Neuronal stem cell (in vitro differentiated cells): Measurements from ENCODE around the gene ZNHIT2.
A peak's percentile ranks its signal among the peaks of the same experiment; 100 is the strongest.

Experiments used
- DNase-seq: peaks from one replicate; pipeline ENCODE4 v3.0.0-alpha.2; 2013; ENCODE audit warnings: low spot score
- H2AFZ ChIP-seq: one replicate; pipeline ENCODE4 v1.6.1; 2013; ENCODE audit warnings: mild to moderate bottlenecking, low read length, inconsistent platforms
- H2AK5ac ChIP-seq: 2 replicates; pipeline ENCODE4 v1.6.1; 2013; ENCODE audit warnings: low read depth, mild to moderate bottlenecking, inconsistent platforms, low read length, moderate library complexity, mixed read lengths
- H2BK120ac ChIP-seq: 2 replicates; pipeline ENCODE4 v1.6.1; 2013; ENCODE audit warnings: low read depth, mild to moderate bottlenecking, inconsistent platforms, low read length, moderate library complexity, mixed read lengths
- H2BK12ac ChIP-seq: one replicate; pipeline ENCODE4 v1.6.1; 2013; ENCODE audit warnings: low read length, inconsistent platforms
- H2BK15ac ChIP-seq: 2 replicates; pipeline ENCODE4 v1.6.1; 2013; ENCODE audit warnings: mild to moderate bottlenecking, low read length, inconsistent platforms, mixed read lengths
- H2BK5ac ChIP-seq: one replicate; pipeline ENCODE4 v1.6.1; 2013; ENCODE audit warnings: inconsistent platforms, mild to moderate bottlenecking, low read length, moderate library complexity
- H3K14ac ChIP-seq: one replicate; pipeline ENCODE4 v1.6.1; 2013; ENCODE audit warnings: low read length, inconsistent platforms
- H3K18ac ChIP-seq: 2 replicates; pipeline ENCODE4 v1.6.1; 2013; ENCODE audit warnings: low read length, inconsistent platforms
- H3K23ac ChIP-seq: 2 replicates; pipeline ENCODE4 v1.6.1; 2013; ENCODE audit warnings: low read depth, mild to moderate bottlenecking, mixed read lengths, low read length, inconsistent platforms; ENCODE audit not compliant: poor library complexity
- H3K27ac ChIP-seq: replicated peaks from 3 replicates; pipeline ENCODE4 v1.5.1; 2013; ENCODE audit warnings: low read length, inconsistent platforms
- H3K27me3 ChIP-seq, 3 experiments: 2 replicates each; pipeline ENCODE4 v1.6.1; 2013; ENCODE audit warnings: low read length in 3 of 3, mild to moderate bottlenecking in 2 of 3, inconsistent platforms in 1 of 3, low read depth in 1 of 3, mixed read lengths in 1 of 3, moderate library complexity in 1 of 3; ENCODE audit not compliant: control insufficient read depth in 3 of 3, insufficient read depth in 3 of 3
- H3K36me3 ChIP-seq, 2 donors: replicated peaks in 1 of 2; 2 replicates each; pipeline ENCODE4 v1.6.1; 2013; ENCODE audit warnings: low read length in 2 of 2; ENCODE audit not compliant: control insufficient read depth in 2 of 2, insufficient read depth in 2 of 2
- H3K4ac ChIP-seq: 2 replicates; pipeline ENCODE4 v1.6.1; 2013; ENCODE audit warnings: inconsistent platforms, mild to moderate bottlenecking, low read length, moderate library complexity
- H3K4me1 ChIP-seq, 2 donors: 1 replicate in 1 of 2; 2 replicates in 1 of 2; pipeline ENCODE4 v1.6.1; 2013; ENCODE audit warnings: low read length in 2 of 2, low read depth in 1 of 2; ENCODE audit not compliant: control insufficient read depth in 2 of 2, insufficient read depth in 1 of 2
- H3K4me2 ChIP-seq: one replicate; pipeline ENCODE4 v1.6.1; 2013; ENCODE audit warnings: mild to moderate bottlenecking, low read length, inconsistent platforms; ENCODE audit not compliant: insufficient read depth, poor library complexity, severe bottlenecking
- H3K4me3 ChIP-seq, 2 donors: 2 replicates each; pipeline ENCODE4 v1.5.1; 2013; ENCODE audit warnings: low read length in 2 of 2, mild to moderate bottlenecking in 2 of 2, inconsistent platforms in 1 of 2, moderate library complexity in 1 of 2
- H3K79me1 ChIP-seq: one replicate; pipeline ENCODE4 v1.6.1; 2013; ENCODE audit warnings: low read depth, mild to moderate bottlenecking, inconsistent platforms, low read length, moderate library complexity
- H3K9ac ChIP-seq: one replicate; pipeline ENCODE4 v1.6.1; 2013; ENCODE audit warnings: mild to moderate bottlenecking, low read depth, low read length, inconsistent platforms; ENCODE audit not compliant: poor library complexity
- H3K9me3 ChIP-seq, 2 donors: replicated peaks in 1 of 2; 2 replicates each; pipeline versions ENCODE3 to v1.6.1; 2013; ENCODE audit warnings: low read length in 2 of 2, mild to moderate bottlenecking in 2 of 2, inconsistent platforms in 1 of 2, low read depth in 1 of 2, mixed read lengths in 1 of 2, moderate library complexity in 1 of 2; ENCODE audit not compliant: control insufficient read depth in 2 of 2, insufficient read depth in 1 of 2
- H4K8ac ChIP-seq: one replicate; pipeline ENCODE4 v1.6.1; 2013; ENCODE audit warnings: low read depth, mild to moderate bottlenecking, inconsistent platforms, low read length, moderate library complexity
- H4K91ac ChIP-seq: one replicate; pipeline ENCODE4 v1.6.1; 2013; ENCODE audit warnings: low read length, low read depth, mild to moderate bottlenecking, inconsistent platforms; ENCODE audit not compliant: poor library complexity
- WGBS, 2 donors: extraction: QIAGEN DNeasy Blood & Tissue Kit; methylation state at CpG; one replicate each; pipeline ENCODE4 v1.1.7; 2013; ENCODE audit warnings: missing lambda C conversion rate in 2 of 2, mixed read lengths in 1 of 2; ENCODE audit not compliant: insufficient read length in 2 of 2, insufficient replicate concordance in 1 of 2; ENCODE audit errors: extremely low coverage in 2 of 2; 5-methylcytosine and 5-hydroxymethylcytosine counted together

ZNHIT2 gene

DNA sequence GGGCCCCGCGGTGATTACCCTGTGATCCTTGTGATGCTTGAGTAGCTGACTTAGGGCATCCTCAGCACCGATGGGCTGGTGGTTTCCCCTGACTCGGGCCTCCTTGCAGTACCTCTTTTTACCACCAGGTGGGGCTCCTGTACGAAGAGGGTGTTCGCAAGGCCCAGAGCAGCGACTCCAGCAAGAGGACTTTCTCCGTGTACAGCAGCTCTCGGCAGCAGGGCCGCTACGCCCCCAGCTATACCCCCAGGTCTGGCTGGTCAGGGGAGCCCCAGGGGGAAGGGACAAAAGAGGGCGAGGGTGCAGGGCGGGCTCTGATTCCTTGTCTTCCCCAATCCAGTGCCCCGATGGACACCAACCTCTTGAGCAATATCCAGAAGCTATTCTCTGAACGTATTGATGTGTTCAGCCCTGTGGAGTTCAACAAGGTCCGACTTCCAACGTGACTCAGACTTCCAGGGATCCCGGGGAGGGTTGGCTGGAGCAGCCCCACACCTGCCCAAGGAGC lies 7.1 kb downstream of the ZNHIT2 start:
- Histone ChIP-seq H2BK5ac (no peak overlapping the region), H3K18ac (no peak overlapping the region), H3K23ac (no peak overlapping the region), H4K8ac (no peak overlapping the region), H3K4me2 (no peak overlapping the region), H2BK120ac (no peak overlapping the region), H3K27ac (no peak overlapping the region), H3K9me3 (no peaks in the 10 kb centered on the region), H3K36me3 (peaks cover 12 to 45% of the 10 kb centered on the region in 2 donors), H2BK12ac (no peak overlapping the region), H3K14ac (no peak overlapping the region), H3K4ac (no peak overlapping the region), H4K91ac (no peak overlapping the region), H2AFZ (peak overlapping the region; percentile 68), H2BK15ac (no peak overlapping the region), H3K9ac (no peak overlapping the region), H3K4me3 (no peak overlapping the region), H3K4me1 (peaks cover 7 to 18% of the 10 kb centered on the region in 2 donors), H3K27me3 (no peaks in the 10 kb centered on the region), H3K79me1 (peaks cover 9% of the 10 kb centered on the region), H2AK5ac (no peak overlapping the region)
- peak; percentile 85 for DNase-seq
- no CpG with 5 or more reads among the region's 18 CpGs for WGBS, 2 donors

DNA sequence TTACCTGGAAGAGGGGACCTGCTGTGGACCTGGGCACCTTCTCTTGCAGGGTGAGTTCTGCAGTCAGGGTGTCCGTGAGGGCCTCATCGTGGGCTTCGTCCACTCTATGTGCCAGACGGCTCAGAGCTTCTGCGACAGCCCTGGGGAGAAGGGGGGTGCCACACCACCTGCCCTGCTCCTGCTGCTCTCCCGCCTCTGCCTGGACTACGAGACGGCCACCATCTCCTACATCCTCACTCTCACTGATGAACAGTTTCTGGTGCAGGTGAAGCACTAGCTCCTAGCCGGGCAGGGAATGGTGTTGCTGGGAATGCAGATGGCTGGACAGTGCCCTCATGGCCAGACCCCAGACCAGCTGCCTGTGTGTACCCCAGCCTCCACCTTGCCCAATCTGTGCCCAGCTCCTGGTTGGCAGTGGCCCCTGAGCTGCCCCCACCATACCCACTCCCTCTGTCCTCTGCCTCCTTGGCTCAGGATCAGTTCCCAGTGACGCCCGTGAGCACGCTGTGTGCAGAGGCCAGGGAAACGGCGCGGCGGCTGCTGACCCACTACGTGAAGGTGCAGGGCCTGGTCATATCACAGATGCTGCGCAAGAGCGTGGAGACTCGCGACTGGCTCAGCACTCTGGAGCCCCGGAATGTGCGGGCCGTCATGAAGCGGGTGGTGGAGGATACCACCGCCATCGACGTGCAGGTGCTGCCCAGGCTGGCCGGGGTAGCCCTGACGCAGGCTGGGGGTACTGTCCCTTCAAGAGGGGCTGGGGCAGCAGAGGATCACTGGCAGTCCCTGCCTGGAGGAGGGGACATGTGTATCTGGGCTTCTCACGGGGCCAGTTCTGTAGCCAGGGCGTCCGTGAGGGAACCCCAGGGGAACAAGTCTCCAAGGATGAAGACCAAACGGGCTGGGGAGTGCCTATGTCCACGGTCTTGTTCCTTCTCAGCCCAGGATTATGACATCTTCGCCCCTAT lies 8.0 kb downstream of the ZNHIT2 start:
- Histone ChIP-seq H3K79me1 (peaks cover 9% of the 10 kb centered on the region), H2BK15ac (no peak overlapping the region), H3K9me3 (no peaks in the 10 kb centered on the region), H3K27me3 (no peaks in the 10 kb centered on the region), H3K4me1 (peaks cover 7 to 18% of the 10 kb centered on the region in 2 donors), H3K27ac (no peak overlapping the region), H3K9ac (no peak overlapping the region), H3K4me3 (no peak overlapping the region), H2BK120ac (no peak overlapping the region), H3K23ac (no peak overlapping the region), H2AK5ac (no peak overlapping the region), H3K14ac (no peak overlapping the region), H2AFZ (no peak overlapping the region), H3K4ac (no peak overlapping the region), H3K36me3 (peaks cover 8 to 38% of the 10 kb centered on the region in 2 donors), H4K91ac (no peak overlapping the region), H3K4me2 (no peak overlapping the region), H3K18ac (no peak overlapping the region), H2BK5ac (no peak overlapping the region), H4K8ac (no peak overlapping the region), H2BK12ac (no peak overlapping the region)
- DNase-seq, result no peak
- no CpG with 5 or more reads among the region's 36 CpGs for WGBS, 2 donors

DNA sequence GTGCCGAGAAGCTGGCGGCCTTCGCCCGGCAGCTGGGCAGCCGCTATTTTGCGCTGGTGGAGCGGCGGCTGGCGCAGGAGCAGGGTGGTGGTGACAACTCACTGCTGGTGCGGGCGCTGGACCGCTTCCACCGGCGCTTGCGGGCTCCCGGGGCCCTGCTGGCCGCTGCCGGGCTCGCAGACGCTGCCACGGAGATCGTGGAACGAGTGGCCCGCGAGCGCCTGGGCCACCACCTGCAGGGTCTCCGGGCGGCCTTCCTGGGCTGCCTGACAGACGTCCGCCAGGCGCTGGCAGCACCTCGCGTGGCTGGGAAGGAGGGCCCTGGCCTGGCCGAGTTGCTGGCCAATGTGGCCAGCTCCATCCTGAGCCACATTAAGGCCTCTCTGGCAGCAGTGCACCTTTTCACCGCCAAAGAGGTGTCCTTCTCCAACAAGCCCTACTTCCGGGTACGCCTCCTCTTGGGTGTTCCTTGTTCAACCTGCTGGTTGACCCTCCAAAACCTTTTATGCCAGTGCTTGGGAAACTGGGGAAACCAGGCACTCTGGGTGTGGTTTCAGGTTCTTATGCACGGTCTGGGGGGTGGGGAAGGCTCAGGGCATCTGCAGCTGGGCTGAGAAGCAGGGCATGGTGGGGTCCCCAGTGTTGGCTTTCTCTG lies 8.9 kb downstream of the ZNHIT2 start:
- H3K23ac ChIP-seq, result no peak overlapping the region
- H3K18ac ChIP-seq, result no peak overlapping the region
- no peak overlapping the region for H3K27ac ChIP-seq
- no peak overlapping the region for H2BK15ac ChIP-seq
- H3K27me3 ChIP-seq, result no peaks in the 10 kb centered on the region
- no peak overlapping the region for H2BK5ac ChIP-seq
- no peak for DNase-seq
- H2AK5ac ChIP-seq, result no peak overlapping the region
- H2BK120ac ChIP-seq, result no peak overlapping the region
- H3K9me3 ChIP-seq, result no peaks in the 10 kb centered on the region
- H3K4ac ChIP-seq, result no peak overlapping the region
- no peak overlapping the region for H3K14ac ChIP-seq
- H3K9ac ChIP-seq, result no peak overlapping the region
- H3K4me1 ChIP-seq, result peaks cover 7 to 18% of the 10 kb centered on the region in 2 donors
- no peak overlapping the region for H3K4me3 ChIP-seq
- no peak overlapping the region for H3K4me2 ChIP-seq
- H4K91ac ChIP-seq, result no peak overlapping the region
- H2BK12ac ChIP-seq, result no peak overlapping the region
- WGBS, 2 donors, result no CpG with 5 or more reads among the region's 38 CpGs
- H3K36me3 ChIP-seq, result peaks cover 6 to 29% of the 10 kb centered on the region in 2 donors
- H4K8ac ChIP-seq, result no peak overlapping the region
- H3K79me1 ChIP-seq, result peaks cover 9% of the 10 kb centered on the region
- H2AFZ ChIP-seq, result no peak overlapping the region
